HCT116 (cell line): ENCODE measurements around the gene ZBTB20. TPM values are rescaled to one million over a fixed set of nuclear protein-coding genes. Genes with fewer than 3 reads are reported as not detected.

Experiments
- ATAC-seq: fragments of 200-7000 bp; cut with Tn5 transposase; 2 replicates; pipeline ENCODE4 v1.9.1; 2020; ENCODE audit warnings: mild to moderate bottlenecking, moderate library complexity
- BruUV-seq: library from RNA; stranded (reverse); fragments of 400-500 nt; replicated peaks from 2 replicates; lab custom pipeline; 2021; lab: Mats Ljungman, UMichigan
- CTCF ChIA-PET: fragments of 300-600 bp; sonication (Branson Sonifier 250); formaldehyde crosslinking; loops from one replicate; lab custom pipeline; 2021; ENCODE audit warnings: antibody characterized with exemption; lab: Charles Lee
- POLR2A ChIA-PET: fragments of 300-600, 350-600 bp; sonication (Branson Sonifier 250); formaldehyde crosslinking; loops from one replicate; lab custom pipeline; 2021; ENCODE audit warnings: antibody characterized with exemption; lab: Charles Lee
- RAD21 ChIA-PET, 2 experiments: fragments of 300-600 bp; sonication (Branson Sonifier 250); formaldehyde crosslinking; loops; one replicate each; lab custom pipeline; 2023; ENCODE audit warnings: low total read pairs in 2 of 2; ENCODE audit not compliant: uncharacterized antibody in 2 of 2, unreplicated experiment in 2 of 2, low non-redundant PET in 1 of 2; lab: Charles Lee
- DNase-seq: peaks from one replicate; pipeline ENCODE4 v3.0.0-alpha.2; 2010; ENCODE audit warnings: low read depth, low spot score
- H2AFZ ChIP-seq: fragments of 200-600 bp; shearing (Covaris generic), sonication (generic); 2 replicates; pipeline ENCODE4 v1.6.1; 2017; ENCODE audit warnings: low read depth, mixed run types, mixed read lengths, antibody characterized with exemption, low read length; ENCODE audit not compliant: poor library complexity, severe bottlenecking
- H3K27ac ChIP-seq: 2 replicates; pipeline ENCODE4 v1.5.1; 2012; ENCODE audit warnings: low read depth, low read length
- H3K27me3 ChIP-seq: fragments of 200-600 bp; sonication (generic); 2 replicates; pipeline ENCODE4 v1.6.1; 2016; ENCODE audit warnings: mixed run types, low read length, mixed read lengths; ENCODE audit not compliant: insufficient read depth
- H3K36me3 ChIP-seq, 2 experiments: fragments of 200-500 bp in 1 of 2; fragments of 200-600 bp in 1 of 2; sonication (Bioruptor generic) in 1 of 2; sonication (generic) in 1 of 2; 2 replicates each; pipeline versions ENCODE4 v1.5.1 to v1.6.1; 2014 to 2016; ENCODE audit warnings: low read length in 2 of 2, inconsistent platforms in 1 of 2, mixed read lengths in 1 of 2, mixed run types in 1 of 2; ENCODE audit not compliant: insufficient read depth in 2 of 2, control insufficient read depth in 1 of 2
- H3K4me1 ChIP-seq, 2 experiments: fragments of 200-600 bp in 1 of 2; sonication (generic) in 1 of 2; 2 replicates each; pipeline versions ENCODE4 v1.5.1 to v1.6.1; 2012 to 2017; ENCODE audit warnings: low read length in 2 of 2, inconsistent platforms in 1 of 2, mild to moderate bottlenecking in 1 of 2, mixed read lengths in 1 of 2, mixed run types in 1 of 2, moderate library complexity in 1 of 2; ENCODE audit not compliant: insufficient read depth in 2 of 2, control insufficient read depth in 1 of 2
- H3K4me2 ChIP-seq: fragments of 200-600 bp; sonication (generic); 2 replicates; pipeline ENCODE4 v1.6.1; 2017; ENCODE audit warnings: mixed run types, low read length, mixed read lengths
- H3K4me3 ChIP-seq, 2 experiments: fragments of 200-600 bp in 1 of 2; sonication (generic) in 1 of 2; replicated peaks in 1 of 2; 2 replicates each; pipeline ENCODE4 v1.5.1; 2011 to 2016; ENCODE audit warnings: low read length in 2 of 2, control low read depth in 1 of 2, low read depth in 1 of 2, mild to moderate bottlenecking in 1 of 2, mixed read lengths in 1 of 2, mixed run types in 1 of 2
- H3K79me2 ChIP-seq: fragments of 200-600 bp; sonication (generic); 2 replicates; pipeline ENCODE4 v1.6.1; 2017; ENCODE audit warnings: mild to moderate bottlenecking, mixed run types, low read length, moderate library complexity, mixed read lengths; ENCODE audit not compliant: insufficient read depth
- H3K9ac ChIP-seq: fragments of 200-600 bp; sonication (generic); 2 replicates; pipeline ENCODE4 v1.6.1; 2016; ENCODE audit warnings: low read length, mixed read lengths
- H3K9me2 ChIP-seq: fragments of 200-600 bp; sonication (generic), shearing (Covaris generic); 2 replicates; pipeline ENCODE4 v1.6.1; 2017; ENCODE audit warnings: mixed run types, mild to moderate bottlenecking, moderate library complexity; ENCODE audit not compliant: insufficient read depth
- H3K9me3 ChIP-seq, 2 experiments: fragments of 200-500 bp in 1 of 2; fragments of 200-600 bp in 1 of 2; sonication (Bioruptor generic) in 1 of 2; sonication (generic) in 1 of 2; 2 replicates each; pipeline ENCODE4 v1.6.1; 2014 to 2017; ENCODE audit warnings: low read length in 2 of 2, mixed read lengths in 2 of 2, inconsistent platforms in 1 of 2, low read depth in 1 of 2, mild to moderate bottlenecking in 1 of 2, mixed run types in 1 of 2, moderate library complexity in 1 of 2; ENCODE audit not compliant: control insufficient read depth in 1 of 2, insufficient read depth in 1 of 2
- H4K20me1 ChIP-seq: fragments of 200-600 bp; sonication (generic), shearing (Covaris generic); 2 replicates; pipeline ENCODE4 v1.6.1; 2017; ENCODE audit warnings: mixed run types, mild to moderate bottlenecking, moderate library complexity; ENCODE audit not compliant: insufficient read depth
- CBX3 ChIP-seq: IDR thresholded peaks from 2 replicates; pipeline ENCODE4 v1.6.1; 2012; ENCODE audit warnings: low read depth
- CEBPB ChIP-seq: IDR thresholded peaks from 2 replicates; pipeline ENCODE4 v1.6.1; 2012; ENCODE audit warnings: low read depth
- CTCF ChIP-seq, 3 experiments: fragments of 200-600 bp in 1 of 3; sonication (generic) in 1 of 3; IDR thresholded peaks in 2 of 3; conservative IDR thresholded peaks in 1 of 3; 2 replicates each; pipeline ENCODE4 v1.5.1; 2012 to 2017; ENCODE audit warnings: low read depth in 2 of 3, low read length in 2 of 3, antibody characterized with exemption in 1 of 3, borderline replicate concordance in 1 of 3, control low read depth in 1 of 3, mild to moderate bottlenecking in 1 of 3, mixed read lengths in 1 of 3, mixed run types in 1 of 3, moderate library complexity in 1 of 3; ENCODE audit not compliant: insufficient read depth in 1 of 3
- EZH2 ChIP-seq: fragments of 200-600 bp; sonication (generic); IDR thresholded peaks from 2 replicates; pipeline ENCODE4 v1.6.1; 2017; ENCODE audit warnings: antibody characterized with exemption, mixed run types
- FOSL1 ChIP-seq: IDR thresholded peaks from 2 replicates; pipeline ENCODE4 v1.6.1; 2012; ENCODE audit warnings: low read depth
- JUND ChIP-seq: IDR thresholded peaks from 2 replicates; pipeline ENCODE4 v1.6.1; 2012
- MAX ChIP-seq: IDR thresholded peaks from 2 replicates; pipeline ENCODE4 v1.6.1; 2012
- RAD21 ChIP-seq: IDR thresholded peaks from 2 replicates; pipeline ENCODE4 v1.6.1; 2012; ENCODE audit warnings: low read depth, mild to moderate bottlenecking
- SRF ChIP-seq: IDR thresholded peaks from 2 replicates; pipeline ENCODE4 v1.6.1; 2012; ENCODE audit warnings: low read depth
- ZFX ChIP-seq: fragments of 450-650 bp; IDR thresholded peaks from 2 replicates; pipeline ENCODE4 v1.6.1; 2017
- intact Hi-C: fragments of 100-400 bp; cut with micrococcal nuclease; formaldehyde crosslinking; loops from 2 replicates; pipeline ENCODE4 v1.10.0; 2022
- total RNA-seq: library from RNA; stranded (reverse); gene quantifications from one replicate; pipeline ENCODE4 v1.2.1, GENCODE V29; 2021; ENCODE audit not compliant: unreplicated experiment
- TF ChIP-seq, protein P1 (sequence below): IDR thresholded peaks from 2 replicates; pipeline ENCODE4 v1.6.1; 2012; ENCODE audit warnings: low read depth

The ZBTB20 gene
- total RNA-seq, 1 experiment from 2014 or later: 42.1 TPM

DNA sequence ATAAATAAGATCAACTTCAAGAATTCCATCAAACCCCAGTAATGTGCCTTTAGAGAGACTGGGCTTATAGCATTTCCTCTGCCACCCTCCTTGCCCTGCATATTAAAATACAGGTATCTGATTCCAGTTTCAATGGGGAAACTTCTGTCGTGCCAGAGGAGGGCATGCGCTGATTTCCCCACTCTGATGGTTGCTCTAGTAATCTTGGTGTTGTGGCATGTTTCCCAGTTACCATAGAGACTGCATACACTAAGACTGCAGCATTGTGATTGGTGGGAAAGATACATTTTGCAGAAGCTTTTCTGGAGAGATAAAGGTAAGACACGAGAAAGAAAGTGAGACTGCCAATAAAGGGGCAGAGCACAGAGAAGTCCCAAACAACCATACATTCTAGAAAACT, 627.7 kb downstream of the ZBTB20 start:
- Histone ChIP-seq H3K9me2 (no peaks in the 10 kb centered on the region), H3K9ac (no peak overlapping the region), H3K27me3 (no peaks in the 10 kb centered on the region), H3K4me2 (no peak overlapping the region), H3K36me3 (no peaks in the 10 kb centered on the region; a peak in 1 of 4 replicates), H2AFZ (no peak overlapping the region), H3K4me3 (no peak overlapping the region), H3K9me3 (no peaks in the 10 kb centered on the region), H4K20me1 (no peaks in the 10 kb centered on the region), H3K27ac (no peak overlapping the region)
- CTCF ChIA-PET: no interaction called here
- POLR2A ChIA-PET: no interaction called here
- DNase-seq (no peak), ATAC-seq (peak; percentile 40; the same call in 1 of the 2 replicates)
- no TSS peak for BruUV-seq
- TF ChIP-seq SRF: no peak
- TF ChIP-seq MAX: no peak
- TF ChIP-seq JUND: no peak
- no peak for TF ChIP-seq EZH2
- TF ChIP-seq, protein P1, sequence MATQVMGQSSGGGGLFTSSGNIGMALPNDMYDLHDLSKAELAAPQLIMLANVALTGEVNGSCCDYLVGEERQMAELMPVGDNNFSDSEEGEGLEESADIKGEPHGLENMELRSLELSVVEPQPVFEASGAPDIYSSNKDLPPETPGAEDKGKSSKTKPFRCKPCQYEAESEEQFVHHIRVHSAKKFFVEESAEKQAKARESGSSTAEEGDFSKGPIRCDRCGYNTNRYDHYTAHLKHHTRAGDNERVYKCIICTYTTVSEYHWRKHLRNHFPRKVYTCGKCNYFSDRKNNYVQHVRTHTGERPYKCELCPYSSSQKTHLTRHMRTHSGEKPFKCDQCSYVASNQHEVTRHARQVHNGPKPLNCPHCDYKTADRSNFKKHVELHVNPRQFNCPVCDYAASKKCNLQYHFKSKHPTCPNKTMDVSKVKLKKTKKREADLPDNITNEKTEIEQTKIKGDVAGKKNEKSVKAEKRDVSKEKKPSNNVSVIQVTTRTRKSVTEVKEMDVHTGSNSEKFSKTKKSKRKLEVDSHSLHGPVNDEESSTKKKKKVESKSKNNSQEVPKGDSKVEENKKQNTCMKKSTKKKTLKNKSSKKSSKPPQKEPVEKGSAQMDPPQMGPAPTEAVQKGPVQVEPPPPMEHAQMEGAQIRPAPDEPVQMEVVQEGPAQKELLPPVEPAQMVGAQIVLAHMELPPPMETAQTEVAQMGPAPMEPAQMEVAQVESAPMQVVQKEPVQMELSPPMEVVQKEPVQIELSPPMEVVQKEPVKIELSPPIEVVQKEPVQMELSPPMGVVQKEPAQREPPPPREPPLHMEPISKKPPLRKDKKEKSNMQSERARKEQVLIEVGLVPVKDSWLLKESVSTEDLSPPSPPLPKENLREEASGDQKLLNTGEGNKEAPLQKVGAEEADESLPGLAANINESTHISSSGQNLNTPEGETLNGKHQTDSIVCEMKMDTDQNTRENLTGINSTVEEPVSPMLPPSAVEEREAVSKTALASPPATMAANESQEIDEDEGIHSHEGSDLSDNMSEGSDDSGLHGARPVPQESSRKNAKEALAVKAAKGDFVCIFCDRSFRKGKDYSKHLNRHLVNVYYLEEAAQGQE: no peak
- TF ChIP-seq CEBPB: no peak
- no peak for TF ChIP-seq RAD21
- TF ChIP-seq CBX3: no peak
- TF ChIP-seq ZFX: no peak
- TF ChIP-seq CTCF (IDR thresholded peaks at IDR 0.05 in 2 of 3, conservative IDR thresholded peaks at IDR 0.05 in 1 of 3; ENCODE audit: borderline replicate concordance in 1 of 3, insufficient read depth in 1 of 3, low read depth in 2 of 3, low read length in 2 of 3): no peak
- TF ChIP-seq FOSL1: no peak
- TF ChIP-seq, all 23 proteins: peak for 0
- intact Hi-C loops: no loop called here
- RAD21 ChIA-PET: no interaction called here
- Histone ChIP-seq H3K4me1 (peaks cover 14 to 16% of the 10 kb centered on the region in 2 experiments; a peak in 2 of 4 replicates), H3K79me2 (peaks cover 93% of the 10 kb centered on the region)
